HepG2 (cell line): ENCODE measurements around the gene PDE4D. TPM values are rescaled to one million over a fixed set of nuclear protein-coding genes. Genes with fewer than 3 reads are reported as not detected.

ENCODE experiments used
- ATAC-seq: fragments of 200-7000 bp; cut with Tn5 transposase; 3 replicates; pipeline ENCODE4 v1.9.1; 2020; ENCODE audit warnings: mild to moderate bottlenecking, moderate library complexity
- BruUV-seq: library from RNA; stranded (reverse); fragments of 400-500 nt; replicated peaks from 2 replicates; lab custom pipeline; 2021; lab: Mats Ljungman, UMichigan
- CTCF ChIA-PET: fragments of 300-600 bp; formaldehyde crosslinking; extraction: SDS; loops from one replicate; lab custom pipeline; 2021; ENCODE audit warnings: low total read pairs, inconsistent platforms, low intra/inter-chr PET ratio; lab: Yijun Ruan, JAX
- POLR2A ChIA-PET: fragments of 350-600 bp; sonication (Branson Sonifier 250); formaldehyde crosslinking; loops from one replicate; lab custom pipeline; 2020; ENCODE audit warnings: antibody characterized with exemption, inconsistent platforms; lab: Yijun Ruan, JAX
- DNase-seq: peaks from one replicate; pipeline ENCODE4 v3.0.0-alpha.2; 2015; ENCODE audit warnings: low spot score
- FAIRE-seq: peaks from 3 replicates; lab custom pipeline; 2011; peaks lifted over from hg19 to GRCh38; lab: Jason Lieb, UNC
- H2AFZ ChIP-seq: one replicate; pipeline ENCODE4 v1.6.1; 2011; ENCODE audit warnings: low read length, inconsistent platforms
- H3K27ac ChIP-seq: fragments of 300-600 bp; 3 replicates; pipeline ENCODE4 v1.8.0; 2011; ENCODE audit warnings: mixed run types, mild to moderate bottlenecking, mixed read lengths, low read length, inconsistent platforms; ENCODE audit not compliant: insufficient read depth; ENCODE audit errors: extremely low read length
- H3K27me3 ChIP-seq, 2 experiments: fragments of 200-600 bp in 1 of 2; 2 replicates in 1 of 2; 3 replicates in 1 of 2; pipeline versions ENCODE4 v1.6.0 to v1.8.0; 2011; ENCODE audit warnings: low read length in 2 of 2, mild to moderate bottlenecking in 2 of 2, moderate library complexity in 2 of 2, inconsistent platforms in 1 of 2; ENCODE audit not compliant: insufficient read depth in 2 of 2, control insufficient read depth in 1 of 2
- H3K36me3 ChIP-seq, 2 experiments: fragments of 200-600 bp in 1 of 2; replicated peaks in 1 of 2; 2 replicates in 1 of 2; 3 replicates in 1 of 2; pipeline versions ENCODE4 v1.5.1 to v1.8.0; 2011; ENCODE audit warnings: low read length in 2 of 2, inconsistent platforms in 1 of 2; ENCODE audit not compliant: insufficient read depth in 2 of 2, control insufficient read depth in 1 of 2
- H3K4me1 ChIP-seq: 2 replicates; pipeline ENCODE4 v1.5.1; 2012; ENCODE audit warnings: low read length, inconsistent platforms; ENCODE audit not compliant: insufficient read depth
- H3K4me2 ChIP-seq: 2 replicates; pipeline ENCODE4 v1.6.0; 2011; ENCODE audit warnings: low read depth, low read length, inconsistent platforms
- H3K4me3 ChIP-seq, 3 experiments: fragments of 200-600 bp in 1 of 3; sonication (generic), shearing (Covaris generic) in 1 of 3; replicated peaks in 1 of 3; 2 replicates each; pipeline ENCODE4 v1.5.1; 2011 to 2016; ENCODE audit warnings: low read length in 3 of 3, inconsistent platforms in 2 of 3, low read depth in 2 of 3, mild to moderate bottlenecking in 2 of 3, control low read depth in 1 of 3, mixed read lengths in 1 of 3; ENCODE audit not compliant: insufficient read depth in 1 of 3
- H3K79me2 ChIP-seq: one replicate; pipeline ENCODE4 v1.6.1; 2011; ENCODE audit warnings: low read length, inconsistent platforms; ENCODE audit not compliant: insufficient read depth
- H3K9ac ChIP-seq: 2 replicates; pipeline ENCODE4 v1.6.0; 2011; ENCODE audit warnings: mild to moderate bottlenecking, low read depth, low read length, inconsistent platforms; ENCODE audit not compliant: insufficient read depth
- H3K9me3 ChIP-seq: 2 replicates; pipeline ENCODE4 v1.5.1; 2012; ENCODE audit warnings: mild to moderate bottlenecking, low read length
- H4K20me1 ChIP-seq: 2 replicates; pipeline ENCODE4 v1.6.0; 2011; ENCODE audit warnings: inconsistent platforms, mild to moderate bottlenecking, low read length, moderate library complexity; ENCODE audit not compliant: insufficient read depth
- BCL6 ChIP-seq: IDR thresholded peaks from 2 replicates; pipeline ENCODE4 v1.6.1; 2016; ENCODE audit warnings: missing genetic modification reagents, missing compliant biosample characterization
- HOXD1 ChIP-seq: sonication (generic); formaldehyde crosslinking; IDR thresholded peaks from 2 replicates; pipeline ENCODE4 v1.5.0; 2020; ENCODE audit warnings: missing genetic modification reagents
- NFYC ChIP-seq: IDR thresholded peaks from 2 replicates; pipeline ENCODE4 v1.6.1; 2016; ENCODE audit warnings: missing genetic modification reagents, missing compliant biosample characterization
- SIX4 ChIP-seq: sonication (generic); formaldehyde crosslinking; IDR thresholded peaks from 2 replicates; pipeline ENCODE4 v1.4.0; 2020; ENCODE audit warnings: missing genetic modification reagents
- TCF7L2 ChIP-seq: IDR thresholded peaks from 2 replicates; pipeline ENCODE4 v1.6.1; 2011; ENCODE audit warnings: mild to moderate bottlenecking, low read depth, low read length, moderate library complexity
- TEAD2 ChIP-seq: sonication (generic); formaldehyde crosslinking; IDR thresholded peaks from 2 replicates; pipeline ENCODE4 v1.9.0; 2021; ENCODE audit warnings: missing genetic modification reagents
- TERF1 ChIP-seq: sonication (generic); formaldehyde crosslinking; IDR thresholded peaks from 2 replicates; pipeline ENCODE4 v1.8.0; 2022; ENCODE audit warnings: mild to moderate bottlenecking, missing genetic modification reagents, moderate library complexity
- ZFP37 ChIP-seq: sonication (generic); formaldehyde crosslinking; IDR thresholded peaks from 2 replicates; pipeline ENCODE4 v1.4.0; 2020; ENCODE audit warnings: missing genetic modification reagents, borderline replicate concordance
- ZKSCAN1 ChIP-seq: fragments of 150-350 bp; IDR thresholded peaks from 2 replicates; pipeline ENCODE4 v1.6.1; 2014; ENCODE audit warnings: low read length
- ZNF124 ChIP-seq: sonication (generic); formaldehyde crosslinking; IDR thresholded peaks from 2 replicates; pipeline ENCODE4 v1.4.0; 2020; ENCODE audit warnings: missing genetic modification reagents
- ZNF556 ChIP-seq: sonication (generic); formaldehyde crosslinking; IDR thresholded peaks from 2 replicates; pipeline ENCODE4 v1.4.0; 2020; ENCODE audit warnings: mild to moderate bottlenecking, missing genetic modification reagents, borderline replicate concordance
- WGBS: methylation state at CpG from one replicate; pipeline ENCODE4 v1.1.6; 2017; ENCODE audit warnings: low lambda C conversion rate; 5-methylcytosine and 5-hydroxymethylcytosine counted together
- in situ Hi-C: cut with HindIII; loops from 2 replicates; pipeline ENCODE4 v1.10.0; 2017; ENCODE audit warnings: low pct_unique_long_range_greater_than_20kb; ENCODE audit not compliant: extremely low pct_ligation_motif_present
- intact Hi-C: fragments of 100-400 bp; cut with micrococcal nuclease; formaldehyde crosslinking; loops from one replicate; pipeline ENCODE4 v1.10.0; 2022; ENCODE audit not compliant: unreplicated experiment
- polyA plus RNA-seq, 8 experiments: library from polyadenylated mRNA; depleted of rRNA in 3 of 8; stranded (reverse) in 7 of 8; unstranded in 1 of 8; fragments of >200 nt; fragmentation: Illumina TruSeq in 4 of 8; extraction: Trizol in 4 of 8; gene quantifications; 2 replicates each; pipeline versions ENCODE4 v1.2.1 to v1.2.3, GENCODE V29; 2011 to 2016; ENCODE audit warnings: low read depth in 4 of 8, missing spikeins in 1 of 8, mixed read lengths in 1 of 8; ENCODE audit not compliant: insufficient read depth in 1 of 8
- total RNA-seq, 5 experiments: library from RNA; depleted of rRNA; stranded (reverse); fragments of >200 nt; fragmentation: Illumina TruSeq; extraction: Trizol; gene quantifications; 2 replicates each; pipeline ENCODE4 v1.2.3, GENCODE V29; 2016; ENCODE audit warnings: low read depth in 1 of 5
- TF ChIP-seq, protein P1 (sequence below): sonication (generic); formaldehyde crosslinking; conservative IDR thresholded peaks from 2 replicates; pipeline ENCODE4 v1.8.0; 2022; ENCODE audit warnings: mild to moderate bottlenecking, moderate library complexity, missing genetic modification reagents
- TF ChIP-seq, protein P2 (sequence below): sonication (generic); formaldehyde crosslinking; IDR thresholded peaks from 2 replicates; pipeline ENCODE4 v1.4.0; 2020; ENCODE audit warnings: missing genetic modification reagents, borderline replicate concordance

PDE4D gene
- total and polyA plus RNA-seq, 2 of the 13 experiments (the other 11 are each of a cell fraction or from before 2014, with no cell fraction given), result 7.0 to 12.2 TPM

DNA sequence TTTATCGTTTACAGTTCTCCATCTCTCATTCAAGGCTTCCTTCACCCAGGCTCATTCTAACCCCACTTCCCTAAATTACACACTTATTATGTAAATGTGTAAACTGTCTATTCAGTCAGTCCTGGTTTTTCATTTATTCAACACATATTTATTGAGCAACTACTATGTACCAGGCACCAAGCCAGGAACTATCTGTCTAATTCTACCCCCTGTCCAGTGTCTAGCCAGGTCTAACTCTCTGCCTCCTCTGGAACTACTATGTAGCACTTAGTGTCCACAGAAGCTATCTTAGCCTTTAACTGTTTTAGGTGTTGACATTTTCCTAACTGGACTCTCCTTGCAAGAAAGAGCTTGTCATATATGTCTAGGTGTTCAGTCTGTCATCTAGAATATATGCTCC, 56.5 kb downstream of the PDE4D start:
- Histone ChIP-seq H3K79me2 (no peaks in the 10 kb centered on the region), H3K27ac (no peak overlapping the region), H3K4me2 (no peak overlapping the region), H3K9ac (no peak overlapping the region), H3K27me3 (no peaks in the 10 kb centered on the region), H4K20me1 (no peaks in the 10 kb centered on the region), H3K4me3 (no peak overlapping the region), H3K9me3 (no peaks in the 10 kb centered on the region), H3K36me3 (no peaks in the 10 kb centered on the region), H3K4me1 (peaks cover 32% of the 10 kb centered on the region), H2AFZ (no peak overlapping the region)
- TF ChIP-seq TCF7L2, result no peak
- no peak for TF ChIP-seq ZFP37 (CRISPR knock-in tag)
- TF ChIP-seq BCL6 (CRISPR knock-in tag), result no peak
- no peak for TF ChIP-seq SIX4 (CRISPR knock-in tag)
- TF ChIP-seq ZNF124, result no peak
- no peak for TF ChIP-seq ZNF556 (CRISPR knock-in tag)
- TF ChIP-seq HOXD1, result no peak
- no peak for TF ChIP-seq TEAD2 (CRISPR knock-in tag)
- no peak for TF ChIP-seq ZKSCAN1
- no peak for TF ChIP-seq NFYC (CRISPR knock-in tag)
- TF ChIP-seq, protein P1, sequence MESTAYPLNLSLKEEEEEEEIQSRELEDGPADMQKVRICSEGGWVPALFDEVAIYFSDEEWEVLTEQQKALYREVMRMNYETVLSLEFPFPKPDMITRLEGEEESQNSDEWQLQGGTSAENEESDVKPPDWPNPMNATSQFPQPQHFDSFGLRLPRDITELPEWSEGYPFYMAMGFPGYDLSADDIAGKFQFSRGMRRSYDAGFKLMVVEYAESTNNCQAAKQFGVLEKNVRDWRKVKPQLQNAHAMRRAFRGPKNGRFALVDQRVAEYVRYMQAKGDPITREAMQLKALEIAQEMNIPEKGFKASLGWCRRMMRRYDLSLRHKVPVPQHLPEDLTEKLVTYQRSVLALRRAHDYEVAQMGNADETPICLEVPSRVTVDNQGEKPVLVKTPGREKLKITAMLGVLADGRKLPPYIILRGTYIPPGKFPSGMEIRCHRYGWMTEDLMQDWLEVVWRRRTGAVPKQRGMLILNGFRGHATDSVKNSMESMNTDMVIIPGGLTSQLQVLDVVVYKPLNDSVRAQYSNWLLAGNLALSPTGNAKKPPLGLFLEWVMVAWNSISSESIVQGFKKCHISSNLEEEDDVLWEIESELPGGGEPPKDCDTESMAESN (CRISPR knock-in tag), result no peak
- TF ChIP-seq, protein P2, sequence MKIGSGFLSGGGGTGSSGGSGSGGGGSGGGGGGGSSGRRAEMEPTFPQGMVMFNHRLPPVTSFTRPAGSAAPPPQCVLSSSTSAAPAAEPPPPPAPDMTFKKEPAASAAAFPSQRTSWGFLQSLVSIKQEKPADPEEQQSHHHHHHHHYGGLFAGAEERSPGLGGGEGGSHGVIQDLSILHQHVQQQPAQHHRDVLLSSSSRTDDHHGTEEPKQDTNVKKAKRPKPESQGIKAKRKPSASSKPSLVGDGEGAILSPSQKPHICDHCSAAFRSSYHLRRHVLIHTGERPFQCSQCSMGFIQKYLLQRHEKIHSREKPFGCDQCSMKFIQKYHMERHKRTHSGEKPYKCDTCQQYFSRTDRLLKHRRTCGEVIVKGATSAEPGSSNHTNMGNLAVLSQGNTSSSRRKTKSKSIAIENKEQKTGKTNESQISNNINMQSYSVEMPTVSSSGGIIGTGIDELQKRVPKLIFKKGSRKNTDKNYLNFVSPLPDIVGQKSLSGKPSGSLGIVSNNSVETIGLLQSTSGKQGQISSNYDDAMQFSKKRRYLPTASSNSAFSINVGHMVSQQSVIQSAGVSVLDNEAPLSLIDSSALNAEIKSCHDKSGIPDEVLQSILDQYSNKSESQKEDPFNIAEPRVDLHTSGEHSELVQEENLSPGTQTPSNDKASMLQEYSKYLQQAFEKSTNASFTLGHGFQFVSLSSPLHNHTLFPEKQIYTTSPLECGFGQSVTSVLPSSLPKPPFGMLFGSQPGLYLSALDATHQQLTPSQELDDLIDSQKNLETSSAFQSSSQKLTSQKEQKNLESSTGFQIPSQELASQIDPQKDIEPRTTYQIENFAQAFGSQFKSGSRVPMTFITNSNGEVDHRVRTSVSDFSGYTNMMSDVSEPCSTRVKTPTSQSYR, result no peak
- TF ChIP-seq TERF1 (CRISPR knock-in tag), result no peak
- intact Hi-C loops (no loop called here), in situ Hi-C loops (no loop called here)
- ChIA-PET POLR2A (no interaction called here), CTCF (no interaction called here)
- WGBS, result 86% methylated on average over 1 of the region's 1 CpG
- ATAC-seq (no peak), FAIRE-seq (no peak), DNase-seq (no peak)
- BruUV-seq, result no TSS peak
